Measurements from ENCODE around the gene KLF11.

Gene KLF11

DNA sequence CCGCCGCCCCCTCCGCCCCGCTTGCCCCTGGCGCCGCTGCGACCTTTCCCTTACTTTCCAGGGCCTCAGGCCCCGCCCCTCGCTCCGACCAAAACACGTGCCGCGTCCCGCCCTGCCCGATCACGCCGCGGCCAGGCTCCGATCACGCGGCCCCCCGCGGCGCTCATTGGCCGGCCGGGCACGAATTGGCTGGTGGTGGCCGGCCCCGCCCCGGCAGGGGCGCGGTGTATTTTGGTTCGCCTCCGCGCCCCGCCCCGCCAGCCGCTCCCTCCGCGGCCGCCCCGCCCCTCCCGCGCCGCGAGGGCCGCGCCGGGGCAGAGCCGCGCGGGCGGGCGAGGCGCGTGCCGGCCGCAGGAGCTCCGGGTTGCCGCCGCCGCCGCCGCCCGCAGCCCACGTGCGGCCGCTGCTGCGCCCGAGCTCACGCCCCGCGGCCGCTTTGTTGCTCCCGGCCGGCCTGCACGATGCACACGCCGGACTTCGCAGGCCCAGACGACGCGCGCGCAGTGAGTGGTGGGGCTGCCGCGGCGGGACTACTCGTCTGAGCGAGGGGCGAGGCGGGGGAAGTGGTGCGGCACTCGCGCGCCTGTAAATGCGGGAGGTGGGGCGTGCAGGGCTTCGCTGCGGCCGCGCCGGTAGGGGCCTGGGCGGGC, at the start of gene KLF11:
Gene KLF11 (plus strand): TSS at position 295 of the 650 bp plus-strand sequence. CDS start 167 bp downstream, at position 462.
- peak; percentile 42 for DNase-seq (ENCODE audit: low read depth)

DNA sequence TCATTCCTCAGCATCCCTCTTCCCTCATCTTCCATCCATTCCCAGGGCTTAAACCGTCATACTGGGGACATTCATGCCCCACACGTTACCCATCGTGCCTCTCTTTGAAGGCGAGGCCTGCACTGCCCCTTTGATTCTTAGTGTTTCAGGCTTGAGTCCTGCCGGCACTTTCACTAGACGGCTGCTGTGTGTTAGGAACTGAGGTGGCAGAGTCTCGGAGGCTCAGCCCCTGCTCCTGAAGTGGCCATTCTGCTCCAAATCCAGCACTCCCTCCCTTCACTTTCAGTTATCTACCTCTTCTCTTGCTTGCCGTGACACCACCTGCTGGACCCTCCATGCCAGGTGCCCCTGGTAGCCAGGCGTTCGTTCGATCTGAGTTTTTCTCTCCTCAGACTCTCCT, 48.9 kb upstream of the KLF11 start:
- no peak for DNase-seq (ENCODE audit: low read depth)

DNA sequence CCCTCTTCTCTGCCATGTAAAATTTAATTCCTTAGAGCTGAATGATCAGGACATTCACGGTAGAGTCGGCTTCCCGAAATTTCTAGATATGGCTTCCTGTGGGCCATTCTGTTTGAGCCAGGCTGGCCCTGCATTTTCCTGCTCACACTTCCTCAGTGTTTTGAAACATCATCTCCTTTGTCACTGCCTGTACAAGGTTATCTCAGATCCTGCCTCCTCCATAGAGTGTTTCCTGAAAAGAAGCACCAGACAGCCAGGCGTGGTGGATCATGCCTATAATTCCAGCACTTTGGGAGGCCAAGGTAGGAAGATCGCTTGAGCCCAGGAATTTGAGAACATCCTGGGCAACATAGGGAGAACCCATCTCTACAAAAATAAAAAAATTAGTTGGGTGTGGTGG, 48.3 kb upstream of the KLF11 start:
- no peak for DNase-seq (ENCODE audit: low read depth)

DNA sequence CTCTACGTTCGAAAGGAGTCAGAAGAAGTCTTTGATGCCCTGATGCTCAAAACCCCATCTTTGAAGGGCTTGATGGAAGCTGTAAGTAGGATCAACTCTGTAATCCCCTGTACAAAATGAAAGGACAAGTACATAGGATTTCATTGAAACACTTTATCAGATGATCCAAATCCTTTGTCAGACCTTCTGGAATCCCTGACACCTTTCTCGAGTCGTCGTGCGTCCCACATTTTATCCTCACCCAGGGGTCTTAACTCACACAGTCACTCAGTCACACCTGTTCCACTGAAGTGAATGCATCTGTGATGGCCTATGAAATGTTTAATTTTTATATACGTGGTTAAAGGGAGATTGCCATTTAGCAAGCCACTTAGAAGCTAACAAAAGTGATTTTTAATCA, 47.0 kb upstream of the KLF11 start:
- DNase-seq (ENCODE audit: low read depth), result no peak

DNA sequence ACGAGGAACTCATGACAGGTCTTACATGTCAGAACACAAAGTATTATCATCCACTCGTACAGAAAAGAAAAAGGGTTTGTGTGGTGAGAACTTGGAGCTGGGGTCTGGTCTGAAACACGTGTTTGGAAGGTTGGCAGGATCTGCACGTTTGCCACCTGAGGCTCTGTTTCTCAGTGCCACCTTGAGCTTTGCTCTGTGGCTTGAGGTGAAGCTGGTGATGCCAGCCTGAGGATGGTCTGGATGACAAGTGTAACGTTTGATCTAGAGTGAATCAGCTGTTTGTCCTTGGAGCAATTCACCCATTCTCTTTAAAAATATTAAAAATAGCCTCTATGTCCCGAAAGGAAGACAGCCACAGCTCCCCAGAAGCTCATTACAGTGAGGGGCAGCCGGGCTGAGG, 45.4 kb upstream of the KLF11 start:
- no peak for DNase-seq (ENCODE audit: low read depth)

DNA sequence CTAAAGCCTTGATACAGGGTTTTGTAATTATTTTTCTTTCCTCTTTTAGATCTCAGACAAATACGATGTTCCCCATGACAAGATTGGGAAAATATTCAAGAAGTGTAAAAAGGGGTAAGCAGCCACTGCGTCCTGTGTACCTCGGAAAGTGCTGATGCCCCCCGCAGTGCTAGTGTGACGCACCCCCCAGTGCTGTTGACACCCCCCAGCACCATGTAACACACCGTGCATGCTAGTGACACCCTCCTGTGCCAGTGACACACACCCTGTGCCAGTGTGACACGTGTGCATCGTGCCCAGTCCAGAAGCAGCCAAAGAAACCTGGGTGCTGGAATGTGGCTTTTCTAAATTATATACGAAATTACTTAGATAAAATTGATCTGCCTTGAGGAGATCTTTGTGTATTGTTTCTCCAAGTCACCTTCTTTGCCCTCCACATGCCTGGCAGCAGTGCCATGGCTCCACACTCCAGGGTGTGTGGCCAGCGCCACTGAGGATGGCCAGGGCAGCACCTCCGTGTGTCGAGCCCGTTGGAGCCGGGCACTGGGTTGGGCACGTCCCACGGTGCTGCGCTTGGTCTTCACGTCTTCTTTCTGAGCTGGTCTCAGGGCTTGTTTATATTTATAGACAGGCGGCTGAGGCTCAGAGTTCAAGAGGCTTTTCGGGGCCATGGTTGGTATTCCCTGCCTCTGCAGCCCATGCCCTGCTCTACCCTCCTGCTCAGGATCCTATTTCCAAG, 44.3 kb upstream of the KLF11 start:
- DNase-seq (ENCODE audit: low read depth), result no peak

DNA sequence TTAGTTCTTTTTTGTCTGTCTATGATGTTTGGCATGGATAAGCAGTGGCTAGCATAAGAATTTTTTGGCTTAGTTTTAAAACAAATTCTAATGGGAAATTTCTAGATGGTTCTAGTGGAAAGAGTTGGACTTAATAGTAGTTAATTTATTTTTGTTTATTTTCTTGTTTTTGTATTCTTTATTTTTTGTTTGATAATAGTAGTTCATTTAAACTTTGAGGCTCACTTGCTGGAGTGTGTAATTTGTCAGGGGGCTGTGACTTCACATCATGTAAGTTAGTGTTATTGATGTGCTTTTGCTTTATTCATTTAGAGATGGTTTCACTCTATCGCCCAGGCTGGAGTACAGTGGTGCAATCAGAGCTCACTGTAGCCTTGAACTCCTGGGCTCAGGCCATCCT, 43.7 kb upstream of the KLF11 start:
- no peak for DNase-seq (ENCODE audit: low read depth)

DNA sequence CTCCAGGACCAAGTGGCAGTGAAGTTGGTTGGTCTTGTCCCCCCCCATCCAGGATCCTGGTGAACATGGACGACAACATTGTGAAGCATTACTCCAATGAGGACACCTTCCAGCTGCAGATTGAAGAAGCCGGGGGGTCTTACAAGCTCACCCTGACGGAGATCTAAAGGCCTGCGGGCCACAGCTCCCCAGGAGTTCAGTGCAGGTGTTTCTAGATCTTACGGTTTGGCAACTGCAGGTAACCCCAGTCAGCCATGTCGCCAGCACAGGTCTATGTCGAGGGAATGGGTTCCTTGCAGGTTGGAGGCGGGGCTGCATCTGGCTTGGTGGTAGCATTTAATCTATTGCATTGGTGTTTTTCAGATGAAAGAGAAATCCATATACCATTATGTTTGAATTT, 42.8 kb upstream of the KLF11 start:
- DNase-seq (ENCODE audit: low read depth), result no peak

DNA sequence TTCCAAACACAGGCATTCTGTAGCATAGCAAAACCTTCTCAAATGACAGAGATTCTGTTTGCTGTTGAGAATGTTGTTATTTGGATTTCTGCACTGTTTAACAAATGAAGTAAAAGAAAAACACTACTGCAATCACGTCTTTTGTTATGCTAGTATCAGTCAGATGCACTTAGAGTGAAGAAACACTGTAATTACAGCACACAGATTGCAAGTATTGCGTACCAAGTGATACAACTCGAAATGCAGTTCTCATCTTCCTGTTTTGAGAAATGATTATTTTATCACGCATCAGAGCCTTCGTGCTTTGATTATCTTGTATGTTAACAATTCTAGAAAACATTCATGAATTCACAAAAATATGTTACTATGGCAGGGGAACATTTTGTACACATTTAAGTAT, 41.8 kb upstream of the KLF11 start:
- DNase-seq (ENCODE audit: low read depth), result no peak

DNA sequence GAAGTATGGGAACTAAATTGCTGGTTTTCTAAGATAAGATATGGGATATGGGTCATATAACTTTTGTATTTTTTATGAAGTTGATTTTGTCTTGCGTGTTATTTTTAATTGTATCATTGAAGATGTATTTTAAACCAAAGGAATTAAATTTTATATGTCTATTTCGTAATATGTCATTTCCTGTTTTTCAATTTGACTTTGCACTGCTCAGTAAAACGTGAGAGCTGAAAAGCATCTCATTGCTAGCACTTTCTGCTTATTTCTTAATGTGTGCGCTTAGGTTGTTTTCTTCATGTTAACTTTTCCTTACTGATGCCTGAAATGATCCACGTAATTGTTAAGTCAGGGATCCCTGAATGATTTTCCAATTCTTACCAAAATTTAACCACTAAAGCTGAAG, 41.2 kb upstream of the KLF11 start:
- no peak for DNase-seq (ENCODE audit: low read depth)

DNA sequence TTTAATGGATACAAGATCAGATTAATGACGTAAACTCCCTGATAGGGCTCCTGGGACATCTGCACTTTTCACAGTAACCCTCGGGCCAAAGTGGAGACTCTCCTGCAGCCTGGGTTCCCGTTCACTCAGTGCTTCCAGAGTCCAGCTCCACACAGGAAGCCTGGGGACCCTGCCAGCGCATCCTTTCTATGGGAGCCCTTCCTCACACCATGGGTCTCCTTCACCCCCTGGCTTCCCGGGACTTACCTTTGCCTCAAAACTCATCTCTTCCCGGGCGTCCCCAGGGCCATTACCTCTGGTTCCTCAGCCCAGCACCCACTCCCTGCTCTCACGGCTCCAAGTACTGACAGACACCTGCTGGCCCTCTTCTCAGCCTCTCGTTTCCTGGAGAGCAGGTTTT, 40.7 kb upstream of the KLF11 start:
- DNase-seq (ENCODE audit: low read depth), result no peak

DNA sequence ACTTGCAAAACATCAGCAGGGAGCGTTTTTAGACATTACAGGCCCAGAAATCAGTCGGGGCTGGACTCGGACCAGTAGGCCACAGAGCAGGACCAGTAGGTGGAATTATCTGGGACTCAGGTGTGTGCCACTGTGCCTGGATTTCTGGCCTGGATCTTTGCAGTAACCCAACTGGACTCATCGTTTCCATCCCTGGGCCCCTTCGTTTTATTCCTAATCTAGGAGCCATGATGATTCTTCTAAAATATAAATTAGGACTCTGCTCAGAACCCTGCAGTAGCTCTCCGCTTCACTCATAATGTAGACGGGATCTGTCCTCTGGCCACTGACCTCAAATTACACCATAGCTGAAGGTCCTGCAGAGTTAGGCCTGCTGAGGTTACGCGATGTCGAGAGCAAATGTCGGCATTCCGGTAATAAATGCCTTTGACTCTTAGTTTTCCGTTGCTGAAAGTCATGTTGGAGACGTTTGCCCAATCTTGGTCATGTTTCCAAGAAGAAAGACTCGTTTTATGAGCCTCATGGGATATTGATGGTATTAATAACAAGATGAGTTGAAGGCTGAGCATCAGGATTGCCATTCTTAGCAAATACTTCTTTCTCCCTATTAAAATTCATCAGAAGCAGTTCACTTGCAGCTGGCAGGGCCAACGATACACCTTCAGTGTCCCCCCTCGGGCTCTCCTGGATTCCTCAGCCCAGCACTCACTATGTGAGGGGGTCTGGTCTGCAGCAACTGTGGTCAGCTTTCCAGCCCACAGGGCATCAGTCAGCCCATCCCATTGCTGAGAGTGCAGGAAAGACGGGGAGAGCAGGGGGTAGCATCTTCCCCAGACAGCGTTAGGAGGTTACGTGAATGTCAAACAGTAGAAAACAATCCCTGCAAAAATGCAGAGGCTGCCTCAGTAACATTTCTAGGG, 39.9 kb upstream of the KLF11 start:
- DNase-seq (ENCODE audit: low read depth), result no peak

DNA sequence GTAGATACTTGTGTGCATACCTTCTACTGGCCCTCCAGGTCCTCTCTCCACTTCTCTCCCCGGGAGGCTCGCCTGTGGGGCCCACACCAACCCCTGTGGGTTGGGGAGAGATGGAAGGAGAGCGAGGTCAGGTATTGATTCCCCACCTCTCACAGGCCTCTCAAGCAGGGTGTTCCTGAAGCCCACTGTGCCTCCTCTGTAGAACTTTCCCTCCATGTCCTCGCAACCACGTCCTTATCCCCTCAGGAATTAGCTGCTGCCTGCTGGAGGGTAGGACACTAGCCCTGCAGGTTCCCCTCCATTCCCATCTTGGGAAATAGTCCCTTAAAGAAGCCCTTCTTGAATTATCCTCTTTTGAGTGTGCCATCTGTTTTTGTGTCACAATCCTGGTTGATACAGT, 38.9 kb upstream of the KLF11 start:
- DNase-seq (ENCODE audit: low read depth), result no peak

DNA sequence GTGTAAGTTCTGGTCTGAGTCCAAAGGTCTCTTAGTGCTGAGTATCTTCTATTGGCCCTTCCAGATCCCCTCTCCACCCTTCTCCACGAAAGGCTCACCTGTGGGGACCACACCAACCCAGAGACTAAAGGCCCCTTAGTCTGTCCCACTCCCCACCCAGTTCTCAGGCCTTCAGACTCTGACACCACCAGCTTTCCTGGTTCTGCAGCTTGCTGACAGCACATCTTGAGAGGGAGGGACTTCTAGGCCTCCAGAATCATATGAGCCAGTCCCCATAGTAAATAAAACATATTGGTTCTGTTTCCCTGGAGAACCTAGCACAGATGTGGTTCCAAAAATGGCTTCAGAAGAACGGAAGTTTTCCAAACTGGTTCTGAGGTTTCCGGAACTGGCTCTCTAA, 38.5 kb upstream of the KLF11 start:
- no peak for DNase-seq (ENCODE audit: low read depth)

DNA sequence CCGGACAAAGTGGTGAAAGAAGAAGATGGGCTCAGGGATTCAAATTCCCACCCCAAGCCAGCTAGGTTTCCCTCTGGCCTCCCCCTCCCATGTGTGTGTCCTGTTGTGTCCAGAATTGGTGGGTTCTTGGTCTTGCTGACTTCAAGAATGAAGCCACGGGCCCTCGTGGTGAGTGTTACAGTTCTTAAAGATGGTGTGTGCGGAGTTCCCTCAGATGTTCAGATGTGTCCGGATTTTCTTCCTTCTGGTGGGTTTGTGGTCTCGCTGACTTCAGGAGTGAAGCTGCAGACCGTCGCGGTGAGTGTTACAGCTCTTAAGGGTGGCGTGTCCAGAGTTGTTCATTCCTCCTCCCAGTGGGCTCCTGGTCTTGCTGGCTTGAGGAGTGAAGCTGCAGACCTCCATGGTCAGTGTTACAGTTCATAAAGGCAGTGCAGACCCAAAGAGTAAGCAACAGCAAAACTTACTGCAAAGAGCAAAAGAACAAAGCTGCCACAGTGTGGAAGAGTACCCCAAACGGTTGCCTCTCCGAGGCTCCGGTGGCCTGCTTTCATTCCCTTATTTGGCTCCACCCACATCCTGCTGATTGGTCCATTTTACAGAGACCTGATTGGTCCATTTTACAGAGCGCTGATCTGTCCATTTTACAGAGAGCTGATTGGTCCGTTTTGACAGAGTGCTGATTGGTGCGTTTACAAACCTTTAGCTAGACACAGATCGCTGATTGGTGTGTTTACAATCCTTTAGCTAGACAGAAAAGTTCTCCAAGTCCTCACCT, 37.7 kb upstream of the KLF11 start:
- no peak for DNase-seq (ENCODE audit: low read depth)

DNA sequence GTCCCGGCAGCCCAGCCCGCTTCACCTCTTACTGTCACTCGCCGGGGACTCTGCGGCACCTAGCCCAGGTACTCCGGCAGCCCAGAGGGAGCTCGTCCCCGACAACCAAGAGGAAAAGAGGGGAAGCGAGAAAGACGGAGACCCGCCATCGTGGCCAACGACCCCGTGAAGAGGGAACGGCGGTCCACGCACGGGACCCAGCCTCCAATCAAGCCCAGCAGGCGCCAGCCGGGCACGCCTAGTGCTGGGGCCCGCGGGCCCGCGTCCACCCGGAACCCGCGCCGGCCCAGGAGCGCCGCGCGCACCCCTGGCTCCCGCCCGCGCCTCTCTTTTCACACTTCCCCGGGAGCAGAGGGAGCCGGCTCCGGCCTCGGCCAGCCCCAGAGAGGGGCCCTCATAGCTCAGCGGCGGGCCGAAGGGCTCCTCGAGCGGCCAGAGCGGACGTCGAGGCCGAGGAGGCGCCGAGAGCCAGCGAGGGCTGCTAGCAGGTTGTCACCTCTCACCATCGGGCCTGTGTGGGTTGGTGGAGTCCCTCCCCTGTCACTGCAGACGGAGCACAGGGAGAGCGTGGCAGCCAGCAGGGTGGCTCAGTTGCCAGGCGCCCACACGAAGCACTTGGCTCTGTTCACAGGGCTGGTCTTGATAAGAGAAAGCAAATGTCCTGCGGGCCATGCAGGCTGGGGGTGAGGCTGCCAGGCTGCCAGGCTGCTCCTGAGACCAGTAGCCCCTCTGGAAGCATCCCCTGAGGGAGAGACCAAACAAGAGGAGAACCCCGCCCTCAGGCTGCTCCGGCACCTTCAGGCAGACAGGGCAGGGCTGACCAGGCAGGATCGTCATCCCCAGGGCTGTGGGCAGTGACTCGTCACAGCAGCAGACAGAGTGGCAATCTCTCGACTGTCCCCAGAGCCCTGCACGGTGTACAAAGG, 36.9 kb upstream of the KLF11 start:
- no peak for DNase-seq (ENCODE audit: low read depth)

DNA sequence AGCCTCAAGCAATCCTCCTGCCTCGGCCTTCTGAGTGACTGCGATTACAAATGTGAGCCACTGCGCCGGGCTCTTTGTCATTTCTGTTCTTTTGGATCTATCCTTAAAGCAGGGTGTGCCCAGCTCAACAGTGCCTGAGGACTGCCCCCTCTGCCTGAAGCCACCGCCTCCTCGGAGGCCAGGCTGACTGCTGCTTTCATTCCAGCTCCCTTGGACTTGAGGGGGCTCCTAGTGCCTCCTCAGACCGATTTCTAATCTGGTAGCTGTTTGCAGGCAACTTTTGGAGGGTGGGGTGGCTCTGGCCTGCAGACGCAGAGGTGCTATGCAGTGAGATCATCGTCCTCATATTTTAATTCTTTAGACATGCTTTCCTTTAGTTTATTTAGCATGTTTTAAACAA, 35.9 kb upstream of the KLF11 start:
- no peak for DNase-seq (ENCODE audit: low read depth)

DNA sequence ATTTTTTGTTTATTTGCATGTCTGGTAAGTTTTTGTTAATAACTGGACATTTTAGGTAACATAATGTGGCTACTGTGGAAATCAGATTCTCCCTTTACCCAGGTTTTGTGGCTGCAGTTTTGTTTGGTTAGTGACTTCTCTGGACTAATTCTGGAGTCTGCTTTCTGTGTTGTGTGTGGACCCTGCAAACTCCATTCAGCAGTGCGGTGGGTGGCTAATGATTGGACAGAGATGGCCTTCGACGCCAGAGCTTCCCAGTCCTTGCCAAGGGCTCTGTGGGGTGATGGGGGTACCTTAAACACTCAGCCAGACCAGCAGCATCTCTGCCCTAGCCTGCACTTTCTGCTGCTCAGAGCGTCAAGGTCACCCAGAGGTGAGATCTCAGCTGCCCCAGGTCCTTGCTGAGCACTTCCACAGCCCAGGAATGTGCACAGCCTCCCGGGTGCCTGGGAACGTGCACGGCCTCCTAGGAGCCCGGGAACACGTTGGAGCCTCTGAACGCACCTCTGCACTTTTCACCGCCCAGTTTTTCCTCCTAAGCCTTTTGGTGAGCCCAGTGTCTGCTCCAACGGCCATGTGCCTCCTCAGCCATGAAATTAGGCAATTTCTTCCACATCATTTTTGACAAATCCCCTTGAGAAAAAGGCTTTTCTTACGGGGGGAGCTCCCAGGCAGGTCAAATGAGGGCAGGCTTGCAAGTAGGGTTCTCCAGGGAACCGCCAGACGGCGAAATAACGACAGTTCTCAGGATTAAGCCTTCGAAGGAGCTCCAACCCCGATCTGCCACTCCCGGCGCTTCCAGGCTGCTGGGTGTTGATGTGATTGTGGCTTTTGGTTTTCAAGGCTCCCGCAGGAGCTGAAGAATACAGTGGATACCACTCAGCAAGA, 35.2 kb upstream of the KLF11 start:
- DNase-seq (ENCODE audit: low read depth), result no peak

DNA sequence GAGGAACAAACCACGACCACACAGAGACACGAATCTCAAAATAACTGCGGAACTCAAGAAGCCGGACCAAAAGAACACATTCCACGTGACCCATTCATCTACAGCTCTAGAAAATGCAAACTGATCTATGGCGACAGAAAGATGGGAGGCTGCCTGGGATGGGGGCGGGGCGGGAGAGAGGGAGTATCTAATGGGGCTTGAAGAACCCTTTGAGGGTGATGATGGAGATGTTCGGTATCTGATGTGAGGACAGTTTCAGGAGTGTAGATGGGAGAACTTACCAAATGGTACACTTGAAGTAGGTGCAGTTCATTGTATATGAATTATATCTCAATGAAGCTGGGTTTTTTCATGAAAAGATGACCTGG, 34.6 kb upstream of the KLF11 start:
- no peak for DNase-seq (ENCODE audit: low read depth)

DNA sequence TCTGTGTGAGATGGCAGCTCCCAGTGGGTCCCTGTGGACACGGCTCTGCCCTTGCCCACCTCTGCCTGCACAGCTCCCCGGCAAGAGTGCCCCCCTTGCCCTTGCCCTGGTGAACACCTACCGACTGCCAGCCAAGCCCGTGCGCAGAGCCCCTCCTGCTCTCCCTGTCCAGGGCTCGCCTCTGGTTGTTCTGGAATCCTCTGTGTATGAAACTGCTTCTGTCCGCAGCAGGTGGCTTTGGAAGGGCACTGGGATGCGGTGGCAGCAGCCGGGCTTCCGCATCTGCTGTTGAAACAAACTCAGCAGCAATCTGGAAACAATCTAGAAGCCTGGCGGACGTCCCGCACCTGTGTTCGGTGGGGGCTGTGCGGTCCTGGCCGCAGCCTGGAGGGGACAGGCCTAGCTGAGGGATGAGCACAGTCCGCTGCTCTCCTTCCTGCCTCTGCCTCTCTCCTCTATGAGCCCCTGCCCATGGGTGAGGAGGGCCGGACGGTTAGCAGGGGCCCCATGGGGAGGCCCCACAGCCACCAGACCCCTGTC, 34.0 kb upstream of the KLF11 start:
- no peak for DNase-seq (ENCODE audit: low read depth)

Data from HS-27A (cell line).